GM23338 (cell line): ENCODE data around the gene INPP5D.

Source experiments
- EZH2phosphoT487 ChIP-seq: fragments of 200-600 bp; sonication (generic); IDR thresholded peaks from one replicate; pipeline ENCODE4 v1.8.1; 2018; ENCODE audit warnings: antibody characterized with exemption; ENCODE audit not compliant: unreplicated experiment
- TF ChIP-seq, protein P1 (sequence below), 2 experiments: fragments of 200-600 bp in 1 of 2; sonication (generic) in 1 of 2; conservative IDR thresholded peaks; 2 replicates each; pipeline versions ENCODE4 v1.5.1 to v1.6.1; 2016 to 2017; ENCODE audit warnings: antibody characterized with exemption in 2 of 2, low read depth in 2 of 2, mild to moderate bottlenecking in 2 of 2, moderate library complexity in 1 of 2
- TF ChIP-seq, protein P2 (sequence below): IDR thresholded peaks from one replicate; pipeline ENCODE4 v1.6.1; 2018; ENCODE audit warnings: antibody characterized with exemption; ENCODE audit not compliant: unreplicated experiment

DNA sequence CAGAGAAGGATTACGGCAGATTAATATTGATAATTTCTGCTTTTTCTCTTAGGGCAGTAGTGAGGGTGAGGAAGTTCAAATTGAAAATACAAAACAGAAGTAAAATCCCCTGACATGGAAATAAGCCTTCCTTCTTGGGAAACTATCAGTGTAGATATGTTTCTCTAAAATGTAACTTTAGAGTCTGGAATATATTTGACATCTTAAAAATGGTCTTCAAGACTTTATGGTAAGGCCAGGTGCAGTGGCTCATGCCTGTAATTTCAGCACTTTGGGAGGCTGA lies 33.0 kb downstream of the INPP5D start:
- TF ChIP-seq, protein P1, sequence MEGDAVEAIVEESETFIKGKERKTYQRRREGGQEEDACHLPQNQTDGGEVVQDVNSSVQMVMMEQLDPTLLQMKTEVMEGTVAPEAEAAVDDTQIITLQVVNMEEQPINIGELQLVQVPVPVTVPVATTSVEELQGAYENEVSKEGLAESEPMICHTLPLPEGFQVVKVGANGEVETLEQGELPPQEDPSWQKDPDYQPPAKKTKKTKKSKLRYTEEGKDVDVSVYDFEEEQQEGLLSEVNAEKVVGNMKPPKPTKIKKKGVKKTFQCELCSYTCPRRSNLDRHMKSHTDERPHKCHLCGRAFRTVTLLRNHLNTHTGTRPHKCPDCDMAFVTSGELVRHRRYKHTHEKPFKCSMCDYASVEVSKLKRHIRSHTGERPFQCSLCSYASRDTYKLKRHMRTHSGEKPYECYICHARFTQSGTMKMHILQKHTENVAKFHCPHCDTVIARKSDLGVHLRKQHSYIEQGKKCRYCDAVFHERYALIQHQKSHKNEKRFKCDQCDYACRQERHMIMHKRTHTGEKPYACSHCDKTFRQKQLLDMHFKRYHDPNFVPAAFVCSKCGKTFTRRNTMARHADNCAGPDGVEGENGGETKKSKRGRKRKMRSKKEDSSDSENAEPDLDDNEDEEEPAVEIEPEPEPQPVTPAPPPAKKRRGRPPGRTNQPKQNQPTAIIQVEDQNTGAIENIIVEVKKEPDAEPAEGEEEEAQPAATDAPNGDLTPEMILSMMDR (conservative IDR thresholded peaks at IDR 0.05; ENCODE audit: low read depth in 2 of 2), result no peak
- TF ChIP-seq, protein P2, sequence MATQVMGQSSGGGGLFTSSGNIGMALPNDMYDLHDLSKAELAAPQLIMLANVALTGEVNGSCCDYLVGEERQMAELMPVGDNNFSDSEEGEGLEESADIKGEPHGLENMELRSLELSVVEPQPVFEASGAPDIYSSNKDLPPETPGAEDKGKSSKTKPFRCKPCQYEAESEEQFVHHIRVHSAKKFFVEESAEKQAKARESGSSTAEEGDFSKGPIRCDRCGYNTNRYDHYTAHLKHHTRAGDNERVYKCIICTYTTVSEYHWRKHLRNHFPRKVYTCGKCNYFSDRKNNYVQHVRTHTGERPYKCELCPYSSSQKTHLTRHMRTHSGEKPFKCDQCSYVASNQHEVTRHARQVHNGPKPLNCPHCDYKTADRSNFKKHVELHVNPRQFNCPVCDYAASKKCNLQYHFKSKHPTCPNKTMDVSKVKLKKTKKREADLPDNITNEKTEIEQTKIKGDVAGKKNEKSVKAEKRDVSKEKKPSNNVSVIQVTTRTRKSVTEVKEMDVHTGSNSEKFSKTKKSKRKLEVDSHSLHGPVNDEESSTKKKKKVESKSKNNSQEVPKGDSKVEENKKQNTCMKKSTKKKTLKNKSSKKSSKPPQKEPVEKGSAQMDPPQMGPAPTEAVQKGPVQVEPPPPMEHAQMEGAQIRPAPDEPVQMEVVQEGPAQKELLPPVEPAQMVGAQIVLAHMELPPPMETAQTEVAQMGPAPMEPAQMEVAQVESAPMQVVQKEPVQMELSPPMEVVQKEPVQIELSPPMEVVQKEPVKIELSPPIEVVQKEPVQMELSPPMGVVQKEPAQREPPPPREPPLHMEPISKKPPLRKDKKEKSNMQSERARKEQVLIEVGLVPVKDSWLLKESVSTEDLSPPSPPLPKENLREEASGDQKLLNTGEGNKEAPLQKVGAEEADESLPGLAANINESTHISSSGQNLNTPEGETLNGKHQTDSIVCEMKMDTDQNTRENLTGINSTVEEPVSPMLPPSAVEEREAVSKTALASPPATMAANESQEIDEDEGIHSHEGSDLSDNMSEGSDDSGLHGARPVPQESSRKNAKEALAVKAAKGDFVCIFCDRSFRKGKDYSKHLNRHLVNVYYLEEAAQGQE, result no peak
- no peak for TF ChIP-seq EZH2phosphoT487
